ENCODE results near the gene DDRGK1. TPM values are rescaled to one million over a fixed set of nuclear protein-coding genes. Genes with fewer than 3 reads are reported as not detected.
"Not testable (repeated sequence)": the region's sequence is repeated elsewhere in the genome, so short reads cannot be mapped to it uniquely, and the experiment has no call there.

The DDRGK1 gene
- total and polyA plus RNA-seq, 9 donors: 25.5 to 34.0 (median 31.0) TPM

- Histone ChIP-seq H3K27me3 (ENCODE audit: control insufficient read depth, insufficient read depth, low read length) (no peaks in the 10 kb centered on the region), H3K27ac (ENCODE audit: low read length) (no peak overlapping the region), H3K4me1 (ENCODE audit: control insufficient read depth, insufficient read depth, low read length) (peaks cover 12% of the 10 kb centered on the region), H3K9me3 (replicated peaks; ENCODE audit: control insufficient read depth, low read depth, low read length) (no peaks in the 10 kb centered on the region), H3K36me3 (ENCODE audit: control insufficient read depth, insufficient read depth, low read length) (peaks cover 43% of the 10 kb centered on the region), H3K4me3 (ENCODE audit: low read length) (no peak overlapping the region)
- DNase-seq: no peak
- WGBS (ENCODE audit: insufficient coverage): 14% methylated on average over 23 of the region's 30 CpGs
These were observed 14.0 kb upstream of the DDRGK1 start for GRCh38 chr20:3218307-3218988.

- H3K4me1 ChIP-seq (ENCODE audit: control insufficient read depth, insufficient read depth, low read length); H3K9me3 ChIP-seq (replicated peaks; ENCODE audit: control insufficient read depth, low read depth, low read length); DNase-seq; H3K27ac ChIP-seq (ENCODE audit: low read length); H3K4me3 ChIP-seq (ENCODE audit: low read length); H3K27me3 ChIP-seq (ENCODE audit: control insufficient read depth, insufficient read depth, low read length): not testable (repeated sequence)
- 95% methylated on average over 3 of the region's 7 CpGs for WGBS (ENCODE audit: insufficient coverage)
- peaks cover 41% of the 10 kb centered on the region for H3K36me3 ChIP-seq (ENCODE audit: control insufficient read depth, insufficient read depth, low read length)
These were observed 11.0 kb upstream of the DDRGK1 start for GRCh38 chr20:3215359-3215917.

GRCh38 chr20:3213226-3213625 lies 8.7 kb upstream of the DDRGK1 start:
- no peak for DNase-seq
- no peaks in the 10 kb centered on the region for H3K9me3 ChIP-seq (replicated peaks; ENCODE audit: control insufficient read depth, low read depth, low read length)

GRCh38 chr20:3210346-3210745 lies 5.9 kb upstream of the DDRGK1 start:
- peaks cover 20% of the 10 kb centered on the region for H3K36me3 ChIP-seq (ENCODE audit: control insufficient read depth, insufficient read depth, low read length)
- DNase-seq: no peak
- peak overlapping the region; percentile 90 for H3K4me3 ChIP-seq (ENCODE audit: low read length)
- no peak overlapping the region for H3K27ac ChIP-seq (ENCODE audit: low read length)
- WGBS (ENCODE audit: insufficient coverage): 77% methylated on average over 1 of the region's 2 CpGs
- no peaks in the 10 kb centered on the region for H3K9me3 ChIP-seq (replicated peaks; ENCODE audit: control insufficient read depth, low read depth, low read length)
- no peaks in the 10 kb centered on the region for H3K27me3 ChIP-seq (ENCODE audit: control insufficient read depth, insufficient read depth, low read length)
- peaks cover 15% of the 10 kb centered on the region for H3K4me1 ChIP-seq (ENCODE audit: control insufficient read depth, insufficient read depth, low read length)

More at GRCh38 chr20:3213226-3213625, 8.7 kb upstream of the DDRGK1 start:
- H3K27me3 ChIP-seq (ENCODE audit: control insufficient read depth, insufficient read depth, low read length): no peaks in the 10 kb centered on the region
- H3K36me3 ChIP-seq (ENCODE audit: control insufficient read depth, insufficient read depth, low read length): peaks cover 31% of the 10 kb centered on the region
- no peak overlapping the region for H3K4me3 ChIP-seq (ENCODE audit: low read length)
- no peak overlapping the region for H3K27ac ChIP-seq (ENCODE audit: low read length)
- H3K4me1 ChIP-seq (ENCODE audit: control insufficient read depth, insufficient read depth, low read length): peaks cover 13% of the 10 kb centered on the region
- 93% methylated on average over 7 of the region's 7 CpGs for WGBS (ENCODE audit: insufficient coverage)

GRCh38 chr20:3209946-3210317 lies 5.5 kb upstream of the DDRGK1 start:
- peak overlapping the region; percentile 90 for H3K4me3 ChIP-seq (ENCODE audit: low read length)
- 0% methylated on average over 8 of the region's 10 CpGs for WGBS (ENCODE audit: insufficient coverage)
- no peaks in the 10 kb centered on the region for H3K27me3 ChIP-seq (ENCODE audit: control insufficient read depth, insufficient read depth, low read length)
- H3K4me1 ChIP-seq (ENCODE audit: control insufficient read depth, insufficient read depth, low read length): peaks cover 15% of the 10 kb centered on the region
- H3K27ac ChIP-seq (ENCODE audit: low read length): peak overlapping the region; percentile 90
- no peaks in the 10 kb centered on the region for H3K9me3 ChIP-seq (replicated peaks; ENCODE audit: control insufficient read depth, low read depth, low read length)
- H3K36me3 ChIP-seq (ENCODE audit: control insufficient read depth, insufficient read depth, low read length): peaks cover 16% of the 10 kb centered on the region
- no peak for DNase-seq

- peak; percentile 71 for DNase-seq
- Histone ChIP-seq H3K4me3 (ENCODE audit: low read length) (peak within 1 kb of the TSS; percentile 90), H3K4me1 (ENCODE audit: control insufficient read depth, insufficient read depth, low read length) (peaks cover 15% of the 10 kb centered on the region), H3K27ac (ENCODE audit: low read length) (peak within 1 kb of the TSS; percentile 90), H3K9me3 (replicated peaks; ENCODE audit: control insufficient read depth, low read depth, low read length) (no peaks in the 10 kb centered on the region), H3K36me3 (ENCODE audit: control insufficient read depth, insufficient read depth, low read length) (peaks cover 14% of the 10 kb centered on the region), H3K27me3 (ENCODE audit: control insufficient read depth, insufficient read depth, low read length) (no peaks in the 10 kb centered on the region)
- WGBS (ENCODE audit: insufficient coverage): 0% methylated on average over 42 of the region's 48 CpGs
These were observed 4.9 kb upstream of the DDRGK1 start, which contains the start of gene ITPA for GRCh38 chr20:3209257-3209945. TSS of gene ITPA (plus strand) at chr20:3209498. CDS start at chr20:3209552, 54 bp downstream.

- Histone ChIP-seq H3K4me3 (ENCODE audit: low read length) (peak overlapping the region; percentile 90), H3K27me3 (ENCODE audit: control insufficient read depth, insufficient read depth, low read length) (no peaks in the 10 kb centered on the region), H3K27ac (ENCODE audit: low read length) (peak overlapping the region; percentile 90), H3K4me1 (ENCODE audit: control insufficient read depth, insufficient read depth, low read length) (peaks cover 16% of the 10 kb centered on the region), H3K9me3 (replicated peaks; ENCODE audit: control insufficient read depth, low read depth, low read length) (no peaks in the 10 kb centered on the region), H3K36me3 (ENCODE audit: control insufficient read depth, insufficient read depth, low read length) (peaks cover 11% of the 10 kb centered on the region)
- WGBS (ENCODE audit: insufficient coverage): 0% methylated on average over 7 of the region's 10 CpGs
- DNase-seq: peak; percentile 26
These were observed 4.3 kb upstream of the DDRGK1 start for GRCh38 chr20:3208786-3209256.

- DNase-seq: peak; percentile 10
- Histone ChIP-seq H3K36me3 (ENCODE audit: control insufficient read depth, insufficient read depth, low read length) (peaks cover 29% of the 10 kb centered on the region), H3K4me1 (ENCODE audit: control insufficient read depth, insufficient read depth, low read length) (peaks cover 19% of the 10 kb centered on the region), H3K27me3 (ENCODE audit: control insufficient read depth, insufficient read depth, low read length) (no peaks in the 10 kb centered on the region), H3K4me3 (ENCODE audit: low read length) (peak overlapping the region; percentile 64), H3K27ac (ENCODE audit: low read length) (peak overlapping the region; percentile 86), H3K9me3 (replicated peaks; ENCODE audit: control insufficient read depth, low read depth, low read length) (no peaks in the 10 kb centered on the region)
- 17% methylated on average over 24 of the region's 31 CpGs for WGBS (ENCODE audit: insufficient coverage)
These were observed 963 bp downstream of the DDRGK1 start for GRCh38 chr20:3203315-3204123.

- Histone ChIP-seq H3K4me1 (ENCODE audit: control insufficient read depth, insufficient read depth, low read length) (peaks cover 14% of the 10 kb centered on the region), H3K36me3 (ENCODE audit: control insufficient read depth, insufficient read depth, low read length) (peaks cover 29% of the 10 kb centered on the region), H3K9me3 (replicated peaks; ENCODE audit: control insufficient read depth, low read depth, low read length) (no peaks in the 10 kb centered on the region), H3K27ac (ENCODE audit: low read length) (peak overlapping the region; percentile 86), H3K4me3 (ENCODE audit: low read length) (peak overlapping the region; percentile 64), H3K27me3 (ENCODE audit: control insufficient read depth, insufficient read depth, low read length) (no peaks in the 10 kb centered on the region)
- WGBS (ENCODE audit: insufficient coverage): 61% methylated on average over 9 of the region's 9 CpGs
- no peak for DNase-seq
These were observed 1.5 kb downstream of the DDRGK1 start for GRCh38 chr20:3202965-3203314.
